Nephron progenitor cell (in vitro differentiated cells): Measurements from ENCODE around the gene IFI27L1.

Source experiments
- DNase-seq: peaks from one replicate; pipeline ENCODE4 v3.0.0; 2021
- H3K27ac Mint-ChIP-seq: 2 replicates; pipeline ENCODE4 v1.8.0; 2021; ENCODE audit warnings: mild to moderate bottlenecking, moderate library complexity, mixed read lengths
- H3K27me3 Mint-ChIP-seq: 2 replicates; pipeline ENCODE4 v1.8.0; 2021; ENCODE audit warnings: mild to moderate bottlenecking, low read depth, mixed read lengths; ENCODE audit not compliant: poor library complexity
- H3K36me3 Mint-ChIP-seq: 2 replicates; pipeline ENCODE4 v1.8.0; 2021; ENCODE audit warnings: low read depth, mixed read lengths
- H3K4me1 Mint-ChIP-seq: 2 replicates; pipeline ENCODE4 v1.8.0; 2021; ENCODE audit warnings: mixed read lengths
- H3K4me3 Mint-ChIP-seq: 2 replicates; pipeline ENCODE4 v1.8.0; 2021; ENCODE audit warnings: mild to moderate bottlenecking, moderate library complexity, mixed read lengths
- H3K9me3 Mint-ChIP-seq: 2 replicates; pipeline ENCODE4 v1.8.0; 2021; ENCODE audit warnings: mild to moderate bottlenecking, moderate library complexity, mixed read lengths
- TF ChIP-seq, protein P1 (sequence below): fragments of 200-600 bp; sonication (generic); IDR thresholded peaks from 2 replicates; pipeline ENCODE4 v1.5.0; 2021; ENCODE audit warnings: antibody characterized with exemption

Gene IFI27L1

DNA sequence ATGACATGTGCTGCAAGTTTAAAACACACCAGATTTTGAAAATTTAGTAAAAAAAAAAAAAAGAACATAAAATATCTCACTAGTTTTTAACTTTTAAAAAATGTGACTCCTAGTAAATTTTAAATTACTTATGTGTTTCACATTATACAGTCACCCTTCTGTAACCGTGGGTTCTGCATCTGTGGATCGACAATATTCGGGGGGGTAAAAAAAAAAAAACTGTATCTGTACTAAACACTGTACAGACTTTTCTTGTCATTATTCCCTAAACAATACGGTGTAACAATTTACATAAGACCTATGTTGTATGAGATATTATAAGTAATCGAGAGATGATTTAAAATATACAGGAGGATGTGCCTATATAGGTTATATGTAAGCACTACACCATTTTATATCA is 3.3 kb upstream of the IFI27L1 start:
- Mint-ChIP-seq H3K27me3 (no peaks in the 10 kb centered on the region), H3K4me3 (peak overlapping the region; percentile 100), H3K9me3 (peaks cover 67% of the 10 kb centered on the region), H3K4me1 (peaks cover 40% of the 10 kb centered on the region), H3K36me3 (peaks cover 79% of the 10 kb centered on the region), H3K27ac (no peak overlapping the region)
- TF ChIP-seq, protein P1, sequence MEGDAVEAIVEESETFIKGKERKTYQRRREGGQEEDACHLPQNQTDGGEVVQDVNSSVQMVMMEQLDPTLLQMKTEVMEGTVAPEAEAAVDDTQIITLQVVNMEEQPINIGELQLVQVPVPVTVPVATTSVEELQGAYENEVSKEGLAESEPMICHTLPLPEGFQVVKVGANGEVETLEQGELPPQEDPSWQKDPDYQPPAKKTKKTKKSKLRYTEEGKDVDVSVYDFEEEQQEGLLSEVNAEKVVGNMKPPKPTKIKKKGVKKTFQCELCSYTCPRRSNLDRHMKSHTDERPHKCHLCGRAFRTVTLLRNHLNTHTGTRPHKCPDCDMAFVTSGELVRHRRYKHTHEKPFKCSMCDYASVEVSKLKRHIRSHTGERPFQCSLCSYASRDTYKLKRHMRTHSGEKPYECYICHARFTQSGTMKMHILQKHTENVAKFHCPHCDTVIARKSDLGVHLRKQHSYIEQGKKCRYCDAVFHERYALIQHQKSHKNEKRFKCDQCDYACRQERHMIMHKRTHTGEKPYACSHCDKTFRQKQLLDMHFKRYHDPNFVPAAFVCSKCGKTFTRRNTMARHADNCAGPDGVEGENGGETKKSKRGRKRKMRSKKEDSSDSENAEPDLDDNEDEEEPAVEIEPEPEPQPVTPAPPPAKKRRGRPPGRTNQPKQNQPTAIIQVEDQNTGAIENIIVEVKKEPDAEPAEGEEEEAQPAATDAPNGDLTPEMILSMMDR, result no peak
- no peak for DNase-seq

DNA sequence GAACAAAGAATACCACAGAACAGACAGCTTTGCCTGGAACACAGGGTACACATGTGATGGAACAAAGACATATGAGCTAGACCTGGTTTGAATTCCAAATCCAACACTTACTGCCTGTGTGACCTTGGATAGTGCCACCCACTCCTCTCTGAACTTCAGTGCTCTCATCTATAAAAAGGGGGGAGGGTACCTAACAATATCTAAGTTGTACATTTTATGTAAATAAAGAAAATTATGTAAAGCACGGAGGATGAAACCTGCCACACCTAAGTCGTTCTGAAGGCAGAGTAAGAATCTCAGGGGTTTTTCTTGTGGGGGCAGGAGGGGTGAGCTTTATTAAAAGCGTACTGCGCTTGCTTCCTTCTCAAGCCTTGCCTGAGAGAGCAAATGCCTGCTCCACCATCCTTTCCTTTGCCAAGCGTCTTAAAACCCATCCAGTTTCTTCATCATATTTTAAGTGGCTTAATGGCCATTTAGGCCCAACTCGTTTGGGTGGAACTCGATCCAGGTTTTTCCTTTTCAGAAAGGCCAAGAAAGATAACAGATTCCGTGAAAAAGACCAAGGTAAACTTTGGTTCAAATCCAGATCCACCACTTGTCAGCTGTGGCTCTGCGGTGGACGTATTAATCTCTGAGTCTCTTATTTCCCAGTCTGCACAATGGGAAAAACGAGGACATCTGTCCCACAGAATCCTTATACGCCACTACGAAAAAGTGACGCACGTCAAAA is 1.1 kb upstream of the IFI27L1 start:
- Mint-ChIP-seq H3K36me3 (peaks cover 77% of the 10 kb centered on the region), H3K4me1 (peaks cover 57% of the 10 kb centered on the region), H3K9me3 (peaks cover 60% of the 10 kb centered on the region), H3K27me3 (no peaks in the 10 kb centered on the region), H3K4me3 (peak overlapping the region; percentile 100), H3K27ac (peak overlapping the region; percentile 99)
- DNase-seq, result no peak
- TF ChIP-seq, protein P1, result no peak

DNA sequence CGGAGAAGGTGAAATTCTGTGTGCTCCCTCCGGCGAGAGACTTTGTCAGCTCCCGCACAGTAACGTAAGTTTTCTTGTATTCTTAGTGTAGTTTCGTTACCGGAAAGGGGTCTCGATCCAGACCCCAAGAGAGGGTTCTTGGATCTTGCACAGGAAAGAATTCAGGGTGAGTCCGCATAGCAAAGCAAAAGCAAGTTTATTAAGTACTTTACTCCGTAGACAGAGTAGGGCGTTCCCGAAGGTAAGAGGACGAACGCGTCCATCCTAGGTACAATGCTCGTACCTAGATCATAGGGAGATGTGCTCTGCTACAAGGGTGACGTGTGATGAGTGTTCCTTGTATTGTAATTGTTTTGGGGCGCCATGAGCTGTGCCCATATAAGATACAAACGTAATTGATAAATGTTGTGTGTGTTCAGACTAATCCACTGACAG is 293 bp downstream of the IFI27L1 start:
- H3K27me3 Mint-ChIP-seq, result no peaks in the 10 kb centered on the region
- H3K9me3 Mint-ChIP-seq, result peaks cover 60% of the 10 kb centered on the region
- peak overlapping the region; percentile 94 for H3K27ac Mint-ChIP-seq
- H3K4me3 Mint-ChIP-seq, result peak overlapping the region; percentile 100
- H3K36me3 Mint-ChIP-seq, result peaks cover 77% of the 10 kb centered on the region
- TF ChIP-seq, protein P1, result no peak
- DNase-seq, result no peak
- peaks cover 59% of the 10 kb centered on the region for H3K4me1 Mint-ChIP-seq

DNA sequence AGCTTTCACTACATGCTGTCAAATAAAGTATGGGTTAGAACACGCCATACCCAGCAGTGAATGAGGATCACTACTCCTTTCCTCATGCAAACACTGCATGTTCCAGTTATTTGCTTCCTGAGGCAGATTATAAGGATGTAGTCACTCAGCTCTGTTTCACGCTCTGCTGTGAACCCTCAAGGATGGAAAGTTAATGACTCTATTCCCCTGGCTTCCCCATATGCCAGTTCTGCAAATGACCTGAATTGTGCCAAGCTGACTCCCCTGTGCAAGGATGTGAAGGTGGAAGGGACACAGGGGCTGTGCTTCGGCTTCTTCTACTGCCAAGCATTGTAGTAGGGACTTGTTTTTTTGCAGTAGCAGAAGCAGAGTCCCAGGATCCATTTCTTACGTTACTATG is 6.8 kb downstream of the IFI27L1 start:
- H3K4me1 Mint-ChIP-seq, result peaks cover 18% of the 10 kb centered on the region
- TF ChIP-seq, protein P1, result no peak
- DNase-seq, result no peak
- H3K27ac Mint-ChIP-seq, result no peak overlapping the region
- peaks cover 59% of the 10 kb centered on the region for H3K36me3 Mint-ChIP-seq
- no peak overlapping the region for H3K4me3 Mint-ChIP-seq
- peaks cover 34% of the 10 kb centered on the region for H3K9me3 Mint-ChIP-seq
- no peaks in the 10 kb centered on the region for H3K27me3 Mint-ChIP-seq

DNA sequence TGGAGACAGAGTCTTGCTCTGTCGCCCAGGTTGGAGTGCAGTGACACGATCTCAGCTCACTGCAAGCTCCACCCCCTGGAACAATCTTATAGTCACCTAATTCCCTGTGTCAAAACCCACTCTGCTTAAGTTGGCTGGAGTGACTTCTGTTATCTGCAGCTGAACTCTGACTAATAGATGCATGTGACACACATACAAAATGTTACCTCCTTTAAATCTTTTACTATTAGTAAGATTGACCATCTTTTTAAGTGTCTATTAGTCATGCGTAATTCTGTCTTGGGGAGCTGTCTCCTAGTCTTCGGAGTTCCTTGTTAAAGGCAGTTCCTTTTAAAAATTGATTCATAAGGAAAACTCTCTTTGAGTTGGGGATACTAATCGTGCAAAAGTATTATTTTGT is 7.4 kb downstream of the IFI27L1 start:
- peaks cover 53% of the 10 kb centered on the region for H3K36me3 Mint-ChIP-seq
- TF ChIP-seq, protein P1, result no peak
- peak overlapping the region; percentile 34 for H3K27ac Mint-ChIP-seq

DNA sequence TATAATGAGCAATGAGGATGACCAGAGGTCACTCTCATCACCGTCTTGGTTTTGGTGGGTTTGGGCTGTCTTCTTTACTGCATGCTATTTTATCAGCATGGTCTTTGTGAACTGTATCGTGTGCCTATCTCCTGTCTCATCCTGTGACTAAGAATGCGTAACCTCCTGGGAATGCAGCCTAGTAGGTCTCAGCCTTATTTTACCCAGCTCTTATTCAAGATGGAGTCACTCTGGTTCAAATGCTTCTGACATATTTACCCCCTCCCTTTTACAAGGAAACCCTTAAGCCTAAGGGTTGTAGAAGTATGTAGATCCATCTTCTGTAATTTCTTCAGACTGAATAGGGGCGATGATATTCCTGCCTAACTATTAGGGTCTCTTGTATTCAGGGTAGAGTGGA is 8.4 kb downstream of the IFI27L1 start:
- peaks cover 27% of the 10 kb centered on the region for H3K9me3 Mint-ChIP-seq
- peaks cover 46% of the 10 kb centered on the region for H3K36me3 Mint-ChIP-seq
- H3K4me1 Mint-ChIP-seq, result peaks cover 20% of the 10 kb centered on the region
- H3K4me3 Mint-ChIP-seq, result no peak overlapping the region
- H3K27me3 Mint-ChIP-seq, result no peaks in the 10 kb centered on the region
- TF ChIP-seq, protein P1, result no peak
- no peak for DNase-seq
- no peak overlapping the region for H3K27ac Mint-ChIP-seq

More for the DNA sequence above, 7.4 kb downstream of the IFI27L1 start:
- Mint-ChIP-seq H3K4me1 (peaks cover 15% of the 10 kb centered on the region), H3K4me3 (no peak overlapping the region), H3K27me3 (no peaks in the 10 kb centered on the region), H3K9me3 (peaks cover 28% of the 10 kb centered on the region)
- no peak for DNase-seq
